ENCODE measurements around the gene POR. TPM values are rescaled to one million over a fixed set of nuclear protein-coding genes. Genes with fewer than 3 reads are reported as not detected.
"Not testable (repeated sequence)": the region's sequence is repeated elsewhere in the genome, so short reads cannot be mapped to it uniquely, and the experiment has no call there.

The POR gene
- total RNA-seq, 1 donor from 2014 or later = 74.0 TPM

DNA sequence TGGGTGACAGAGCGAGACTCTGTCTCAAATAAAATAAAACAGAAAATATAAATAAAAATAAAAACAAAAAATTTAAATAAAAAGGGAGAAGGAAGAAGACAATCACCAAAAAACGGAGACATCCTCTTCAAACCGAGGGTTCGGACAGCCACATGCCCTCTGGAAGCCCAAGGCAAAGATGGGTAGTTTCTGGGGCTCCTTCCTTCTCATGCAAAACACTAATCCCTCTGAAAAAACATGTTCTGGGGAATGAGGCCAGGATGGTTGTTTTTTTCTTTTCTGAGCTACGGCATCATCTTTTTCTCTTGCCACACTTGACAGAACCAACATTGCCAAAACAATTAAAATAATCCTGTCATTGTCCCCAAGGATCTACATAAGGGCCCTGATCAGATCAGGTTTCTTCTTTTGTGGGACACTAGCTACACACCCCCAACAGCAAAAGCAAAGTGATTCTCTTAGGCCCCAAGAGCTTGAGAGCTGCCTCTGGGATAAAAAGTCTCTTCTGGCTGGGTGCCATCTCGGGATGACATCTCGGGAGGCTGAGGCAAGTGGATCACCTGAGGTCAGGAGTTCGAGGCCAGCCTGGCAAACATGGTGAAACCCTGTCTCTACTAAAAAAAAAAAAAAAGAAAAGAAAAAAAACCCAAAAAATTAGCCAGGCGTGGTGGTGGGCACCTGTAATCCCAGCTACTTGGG, 14.2 kb upstream of the POR start:
- TF ChIP-seq, protein P1, sequence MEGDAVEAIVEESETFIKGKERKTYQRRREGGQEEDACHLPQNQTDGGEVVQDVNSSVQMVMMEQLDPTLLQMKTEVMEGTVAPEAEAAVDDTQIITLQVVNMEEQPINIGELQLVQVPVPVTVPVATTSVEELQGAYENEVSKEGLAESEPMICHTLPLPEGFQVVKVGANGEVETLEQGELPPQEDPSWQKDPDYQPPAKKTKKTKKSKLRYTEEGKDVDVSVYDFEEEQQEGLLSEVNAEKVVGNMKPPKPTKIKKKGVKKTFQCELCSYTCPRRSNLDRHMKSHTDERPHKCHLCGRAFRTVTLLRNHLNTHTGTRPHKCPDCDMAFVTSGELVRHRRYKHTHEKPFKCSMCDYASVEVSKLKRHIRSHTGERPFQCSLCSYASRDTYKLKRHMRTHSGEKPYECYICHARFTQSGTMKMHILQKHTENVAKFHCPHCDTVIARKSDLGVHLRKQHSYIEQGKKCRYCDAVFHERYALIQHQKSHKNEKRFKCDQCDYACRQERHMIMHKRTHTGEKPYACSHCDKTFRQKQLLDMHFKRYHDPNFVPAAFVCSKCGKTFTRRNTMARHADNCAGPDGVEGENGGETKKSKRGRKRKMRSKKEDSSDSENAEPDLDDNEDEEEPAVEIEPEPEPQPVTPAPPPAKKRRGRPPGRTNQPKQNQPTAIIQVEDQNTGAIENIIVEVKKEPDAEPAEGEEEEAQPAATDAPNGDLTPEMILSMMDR (IDR thresholded peaks at IDR 0.05; ENCODE audit: insufficient read depth, low read length, poor library complexity, severe bottlenecking) = no peak
- no peak for DNase-seq (ENCODE audit: low read depth)
- Histone ChIP-seq H3K27me3 (ENCODE audit: control insufficient read depth, insufficient read depth, low read length) (no peaks in the 10 kb centered on the region), H3K36me3 (ENCODE audit: control insufficient read depth, insufficient read depth, low read length) (no peaks in the 10 kb centered on the region), H3K4me3 (ENCODE audit: low read depth, low read length) (no peak overlapping the region)

- Histone ChIP-seq H3K4me3 (ENCODE audit: low read depth, low read length) (no peak overlapping the region), H3K36me3 (ENCODE audit: control insufficient read depth, insufficient read depth, low read length) (no peaks in the 10 kb centered on the region), H3K27me3 (ENCODE audit: control insufficient read depth, insufficient read depth, low read length) (no peaks in the 10 kb centered on the region)
- TF ChIP-seq, protein P1 (IDR thresholded peaks at IDR 0.05; ENCODE audit: insufficient read depth, low read length, poor library complexity, severe bottlenecking) = no peak
- DNase-seq (ENCODE audit: low read depth) = peak; percentile 67
Measured at GRCh38 chr7:75905785-75906604, 9.0 kb upstream of the POR start.

GRCh38 chr7:75906991-75907667, 7.8 kb upstream of the POR start:
- DNase-seq (ENCODE audit: low read depth) = no peak
- Histone ChIP-seq H3K36me3 (ENCODE audit: control insufficient read depth, insufficient read depth, low read length) (no peaks in the 10 kb centered on the region), H3K27me3 (ENCODE audit: control insufficient read depth, insufficient read depth, low read length) (no peaks in the 10 kb centered on the region), H3K4me3 (ENCODE audit: low read depth, low read length) (no peak overlapping the region)
- TF ChIP-seq, protein P1 (IDR thresholded peaks at IDR 0.05; ENCODE audit: insufficient read depth, low read length, poor library complexity, severe bottlenecking) = no peak

GRCh38 chr7:75907668-75908039, 7.3 kb upstream of the POR start:
- not testable (repeated sequence) for H3K4me3 ChIP-seq (ENCODE audit: low read depth, low read length); H3K36me3 ChIP-seq (ENCODE audit: control insufficient read depth, insufficient read depth, low read length); H3K27me3 ChIP-seq (ENCODE audit: control insufficient read depth, insufficient read depth, low read length); DNase-seq (ENCODE audit: low read depth)

- DNase-seq (ENCODE audit: low read depth) = no peak
- Histone ChIP-seq H3K36me3 (ENCODE audit: control insufficient read depth, insufficient read depth, low read length) (no peaks in the 10 kb centered on the region), H3K27me3 (ENCODE audit: control insufficient read depth, insufficient read depth, low read length) (no peaks in the 10 kb centered on the region), H3K4me3 (ENCODE audit: low read depth, low read length) (no peak overlapping the region)
- TF ChIP-seq, protein P1 (IDR thresholded peaks at IDR 0.05; ENCODE audit: insufficient read depth, low read length, poor library complexity, severe bottlenecking) = no peak
Measured at GRCh38 chr7:75909521-75910132, 5.3 kb upstream of the POR start.

DNA sequence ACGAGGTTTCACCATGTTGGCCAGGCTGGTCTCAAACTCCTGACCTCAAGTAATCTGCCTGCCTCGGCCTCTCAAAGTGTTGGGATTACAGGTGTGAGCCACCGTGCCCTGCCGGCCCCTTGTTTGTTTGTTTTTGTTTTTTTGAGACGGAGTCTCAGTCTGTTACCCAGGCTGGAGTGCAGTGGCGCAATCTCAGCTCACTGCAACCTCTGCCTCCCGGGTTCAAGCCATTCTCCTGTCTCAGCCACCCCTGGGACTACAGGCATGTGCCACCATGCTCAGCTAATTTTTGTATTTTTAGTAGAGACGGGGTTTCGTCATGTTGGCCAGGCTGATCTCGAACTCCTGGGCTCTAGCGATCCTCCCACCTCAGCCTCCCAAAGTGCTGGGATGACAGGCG, 3.8 kb upstream of the POR start:
- H3K36me3 ChIP-seq (ENCODE audit: control insufficient read depth, insufficient read depth, low read length); H3K27me3 ChIP-seq (ENCODE audit: control insufficient read depth, insufficient read depth, low read length); H3K4me3 ChIP-seq (ENCODE audit: low read depth, low read length); DNase-seq (ENCODE audit: low read depth): not testable (repeated sequence)
